Measurements from ENCODE around the gene PPP2R1B.

- no peak for TF ChIP-seq CTCF (IDR thresholded peaks at IDR 0.05; ENCODE audit: extremely low read depth in 1 of 2, insufficient read depth in 1 of 2, low read depth in 1 of 2, low read length in 2 of 2)
- no peak for TF ChIP-seq JUN (IDR thresholded peaks at IDR 0.05; ENCODE audit: borderline replicate concordance, insufficient read depth, insufficient read length, low read depth)
- TF ChIP-seq POLR2AphosphoS5 (IDR thresholded peaks at IDR 0.05; ENCODE audit: insufficient read depth, low read depth, low read length), result no peak
- no peak for TF ChIP-seq POLR2A (IDR thresholded peaks at IDR 0.05; ENCODE audit: low read depth, low read length)
- TF ChIP-seq MAX (IDR thresholded peaks at IDR 0.05; ENCODE audit: insufficient read depth, insufficient read length), result no peak
- no peak for TF ChIP-seq MYC (IDR thresholded peaks at IDR 0.05; ENCODE audit: low read depth, low read length)
- TF ChIP-seq FOS (IDR thresholded peaks at IDR 0.05; ENCODE audit: borderline replicate concordance, insufficient read depth, low read length), result no peak
Measured at GRCh38 chr11:111792314-111792713, 26.1 kb upstream of the PPP2R1B start.
